ENCODE data around the gene ACTL8.
"Not testable (repeated sequence)": the region's sequence is repeated elsewhere in the genome, so short reads cannot be mapped to it uniquely, and the experiment has no call there.

The ACTL8 gene

GRCh38 chr1:17735793-17736192, 19.3 kb upstream of the ACTL8 start:
- DNase-seq: no peak

- no peak for DNase-seq
Measured at GRCh38 chr1:17736625-17737024, 18.5 kb upstream of the ACTL8 start.

GRCh38 chr1:17739050-17739449, 16.1 kb upstream of the ACTL8 start:
- DNase-seq: no peak

GRCh38 chr1:17741052-17741451, 14.1 kb upstream of the ACTL8 start:
- no peak for DNase-seq

- DNase-seq: no peak
Measured at GRCh38 chr1:17742583-17742982, 12.6 kb upstream of the ACTL8 start.

GRCh38 chr1:17743008-17743647, 12.0 kb upstream of the ACTL8 start:
- no peak for DNase-seq

GRCh38 chr1:17743925-17744324, 11.2 kb upstream of the ACTL8 start:
- no peak for DNase-seq

- no peak for DNase-seq
Measured at GRCh38 chr1:17744666-17745478, 10.3 kb upstream of the ACTL8 start.

- DNase-seq: no peak
Measured at GRCh38 chr1:17745479-17745955, 9.6 kb upstream of the ACTL8 start.

- not testable (repeated sequence) for DNase-seq
Measured at GRCh38 chr1:17746281-17746680, 8.9 kb upstream of the ACTL8 start.

- DNase-seq: no peak
Measured at GRCh38 chr1:17746920-17747319, 8.2 kb upstream of the ACTL8 start.

- no peak for DNase-seq
Measured at GRCh38 chr1:17750333-17750732, 4.8 kb upstream of the ACTL8 start.

- no peak for DNase-seq
Measured at GRCh38 chr1:17752356-17752755, 2.8 kb upstream of the ACTL8 start.

- DNase-seq: no peak
Measured at GRCh38 chr1:17757426-17757825, 2.3 kb downstream of the ACTL8 start.

GRCh38 chr1:17759114-17759513, 4.0 kb downstream of the ACTL8 start:
- DNase-seq: no peak

GRCh38 chr1:17762313-17762712, 7.2 kb downstream of the ACTL8 start:
- no peak for DNase-seq

GRCh38 chr1:17763417-17763816, 8.3 kb downstream of the ACTL8 start:
- DNase-seq: no peak

- no peak for DNase-seq
Measured at GRCh38 chr1:17763995-17764394, 8.9 kb downstream of the ACTL8 start.

- DNase-seq: no peak
Measured at GRCh38 chr1:17764591-17764990, 9.5 kb downstream of the ACTL8 start.

- no peak for DNase-seq
Measured at GRCh38 chr1:17765444-17766411, 10.6 kb downstream of the ACTL8 start.

- no peak for DNase-seq
Measured at GRCh38 chr1:17768651-17769241, 13.6 kb downstream of the ACTL8 start.

- DNase-seq: no peak
Measured at GRCh38 chr1:17770983-17771382, 15.8 kb downstream of the ACTL8 start.
